Fibroblast of lung (primary cell): ENCODE measurements around the gene STXBP2.

ENCODE experiments used
- CTCF ChIP-seq, 2 donors: IDR thresholded peaks in 1 of 2; conservative IDR thresholded peaks in 1 of 2; 1 replicate in 1 of 2; 2 replicates in 1 of 2; pipeline ENCODE4 v1.5.1; 2011 to 2012; ENCODE audit warnings: low read length in 2 of 2, control low read depth in 1 of 2, inconsistent platforms in 1 of 2, low read depth in 1 of 2, mild to moderate bottlenecking in 1 of 2
- EZH2 ChIP-seq: IDR thresholded peaks from 2 replicates; pipeline ENCODE4 v1.5.1; 2012; ENCODE audit warnings: low read length, control low read depth, mild to moderate bottlenecking; ENCODE audit errors: missing control alignments

- TF ChIP-seq EZH2 (no peak), CTCF (conservative IDR thresholded peaks at IDR 0.05 in 1 of 2, IDR thresholded peaks at IDR 0.05 in 1 of 2; ENCODE audit: low read depth in 1 of 2, low read length in 2 of 2) (no peak)
Observed at GRCh38 chr19:7694499-7694898, 57.6 kb downstream of the STXBP2 start.
